Activated CD8-positive, alpha-beta memory T cell treated with anti-CD3 and anti-CD28 coated beads for 48 hours (primary cell): ENCODE data around the gene DPEP1.
"Not testable (repeated sequence)": the region's sequence is repeated elsewhere in the genome, so short reads cannot be mapped to it uniquely, and the experiment has no call there.

Experiments used
- DNase-seq, 3 experiments: peaks; one replicate each; pipeline ENCODE4 v3.0.0-alpha.2; 2020; ENCODE audit warnings: low read depth in 2 of 3, low spot score in 2 of 3

The DPEP1 gene

DNA sequence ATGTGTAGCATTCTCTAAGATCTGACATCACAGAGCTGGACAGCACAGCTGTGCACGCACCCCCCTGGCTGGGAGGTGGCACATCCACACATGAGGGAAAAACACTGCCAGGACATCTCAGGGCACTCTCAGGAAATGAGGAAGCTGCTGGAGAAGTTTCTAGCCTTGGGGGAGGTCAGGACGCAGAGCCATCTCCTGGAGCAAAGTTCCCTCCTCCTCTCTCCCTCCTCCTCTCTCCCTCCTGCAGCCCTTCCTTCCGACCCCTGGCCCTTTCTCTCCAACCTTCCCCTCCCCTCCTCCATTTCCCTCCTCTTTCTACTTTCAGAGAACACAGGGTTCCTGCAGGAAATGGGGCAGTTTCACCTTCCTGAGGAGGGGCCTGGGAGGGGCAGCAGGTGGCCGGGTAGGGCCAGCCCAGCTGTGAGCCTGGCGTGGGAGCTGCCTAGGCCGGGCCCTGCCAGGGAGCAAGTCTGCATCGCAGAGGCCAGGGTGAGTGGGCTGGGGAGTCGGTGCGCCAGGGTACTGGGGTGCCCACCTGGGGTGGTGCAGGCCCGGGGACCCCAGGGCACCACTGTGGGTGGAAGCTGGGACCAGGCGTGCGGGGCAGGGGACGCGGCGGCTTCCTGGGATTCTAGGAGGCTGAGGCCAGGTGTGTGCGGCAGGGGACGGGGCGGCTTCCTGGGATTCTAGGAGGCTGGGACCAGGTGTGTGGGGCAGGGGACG lies at the start of gene DPEP1:
Gene DPEP1 (plus strand): TSS at position 412 of the 723 bp plus-strand sequence. CDS start 16,769 bp downstream, outside the sequence.
- DNase-seq: no peak

DNA sequence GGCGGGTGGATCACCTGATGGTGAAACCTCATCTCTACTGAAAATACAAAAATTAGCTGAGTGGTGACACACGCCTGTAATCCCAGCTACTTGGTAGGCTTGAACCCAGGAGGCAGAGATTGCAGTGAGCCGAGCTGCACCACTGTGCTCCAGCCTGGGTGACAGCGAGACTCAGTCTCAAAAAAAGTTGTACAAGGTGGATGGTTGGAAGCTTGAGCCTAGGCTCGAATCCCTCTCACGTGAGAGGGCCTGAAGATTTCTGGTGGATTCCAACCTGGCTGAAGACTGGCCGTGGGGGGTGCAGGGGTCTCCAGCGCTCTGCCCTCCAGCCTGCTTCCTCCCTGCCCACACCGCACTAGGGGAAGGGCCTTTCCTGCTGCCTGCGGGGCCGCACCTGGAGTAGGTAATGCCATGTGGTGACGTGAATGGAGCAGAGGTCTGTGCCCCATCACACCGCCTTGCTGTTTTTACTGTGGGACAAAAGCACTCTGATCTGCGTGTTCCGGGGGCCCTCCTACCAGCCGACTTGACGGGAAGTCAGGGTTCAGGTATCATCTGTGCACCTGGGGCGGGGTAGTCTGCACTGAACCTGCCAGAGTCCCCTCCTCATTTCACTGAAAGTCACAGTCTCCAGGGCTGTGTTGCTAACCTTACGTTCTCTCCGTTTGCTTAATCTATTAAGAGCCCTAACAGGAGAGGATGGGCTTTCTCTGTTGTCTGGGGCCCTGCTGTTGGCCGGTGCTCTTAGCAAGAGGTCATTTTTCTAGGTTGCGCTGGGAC lies 48.8 kb upstream of the DPEP1 start:
- peak in 1 of 3 experiments; percentile 52 for DNase-seq

DNA sequence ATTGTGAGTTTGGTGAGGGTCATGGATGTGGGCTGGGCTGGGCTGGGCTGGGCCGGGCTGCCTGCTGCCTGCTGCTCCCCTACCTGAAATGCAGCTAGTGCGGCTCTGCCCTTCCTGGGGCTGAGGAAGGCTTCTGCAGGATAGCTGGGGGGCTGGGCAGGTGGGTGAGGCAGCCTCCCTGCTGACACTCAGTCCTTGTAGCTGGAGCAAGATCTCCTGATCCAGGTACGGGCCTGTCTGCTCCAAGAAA lies 48.3 kb upstream of the DPEP1 start:
- DNase-seq: no peak

DNA sequence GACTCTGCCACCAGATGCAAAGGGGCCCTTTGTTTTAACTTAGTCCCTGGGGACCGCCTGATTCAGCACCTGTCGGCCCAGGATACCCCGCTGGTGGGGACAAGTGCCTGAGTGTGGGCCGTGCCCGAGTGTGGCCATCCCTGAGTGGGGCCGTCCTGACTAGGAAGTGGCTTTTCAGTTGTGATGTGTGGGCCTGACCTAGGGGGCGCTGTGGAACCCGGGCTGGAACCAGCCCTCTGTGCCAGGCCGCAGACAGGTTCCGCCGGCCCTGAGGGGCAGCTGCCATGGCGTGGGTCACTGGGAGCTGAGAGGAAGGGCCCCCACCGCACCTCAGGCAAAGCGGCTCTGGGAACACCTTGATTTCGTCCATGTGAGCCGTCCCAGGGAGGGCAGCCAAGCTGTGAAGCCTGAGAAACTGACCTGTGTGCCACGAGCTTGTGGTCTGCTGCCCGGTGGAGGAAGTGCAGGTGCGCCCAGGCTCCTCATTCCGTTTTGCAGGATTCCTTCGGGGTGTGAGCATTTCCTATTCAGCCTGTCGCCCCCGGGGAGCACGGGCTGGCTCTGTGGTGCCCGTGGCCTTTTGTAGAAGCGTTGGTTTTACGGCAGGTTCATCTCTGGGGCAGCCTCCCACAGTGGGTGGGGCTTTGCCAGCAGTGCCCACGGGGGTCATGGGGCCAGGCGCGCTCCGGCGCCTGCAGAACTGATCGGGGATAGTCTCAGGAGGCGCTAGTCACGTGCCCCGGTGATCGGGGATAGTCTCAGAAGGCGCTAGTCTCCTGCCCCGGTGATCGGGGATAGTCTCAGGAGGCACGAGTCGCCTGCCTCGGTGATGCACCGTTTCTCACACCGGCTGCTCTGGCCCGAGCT lies 47.7 kb upstream of the DPEP1 start:
- peak; percentile 58 to 68 (median 59) for DNase-seq

DNA sequence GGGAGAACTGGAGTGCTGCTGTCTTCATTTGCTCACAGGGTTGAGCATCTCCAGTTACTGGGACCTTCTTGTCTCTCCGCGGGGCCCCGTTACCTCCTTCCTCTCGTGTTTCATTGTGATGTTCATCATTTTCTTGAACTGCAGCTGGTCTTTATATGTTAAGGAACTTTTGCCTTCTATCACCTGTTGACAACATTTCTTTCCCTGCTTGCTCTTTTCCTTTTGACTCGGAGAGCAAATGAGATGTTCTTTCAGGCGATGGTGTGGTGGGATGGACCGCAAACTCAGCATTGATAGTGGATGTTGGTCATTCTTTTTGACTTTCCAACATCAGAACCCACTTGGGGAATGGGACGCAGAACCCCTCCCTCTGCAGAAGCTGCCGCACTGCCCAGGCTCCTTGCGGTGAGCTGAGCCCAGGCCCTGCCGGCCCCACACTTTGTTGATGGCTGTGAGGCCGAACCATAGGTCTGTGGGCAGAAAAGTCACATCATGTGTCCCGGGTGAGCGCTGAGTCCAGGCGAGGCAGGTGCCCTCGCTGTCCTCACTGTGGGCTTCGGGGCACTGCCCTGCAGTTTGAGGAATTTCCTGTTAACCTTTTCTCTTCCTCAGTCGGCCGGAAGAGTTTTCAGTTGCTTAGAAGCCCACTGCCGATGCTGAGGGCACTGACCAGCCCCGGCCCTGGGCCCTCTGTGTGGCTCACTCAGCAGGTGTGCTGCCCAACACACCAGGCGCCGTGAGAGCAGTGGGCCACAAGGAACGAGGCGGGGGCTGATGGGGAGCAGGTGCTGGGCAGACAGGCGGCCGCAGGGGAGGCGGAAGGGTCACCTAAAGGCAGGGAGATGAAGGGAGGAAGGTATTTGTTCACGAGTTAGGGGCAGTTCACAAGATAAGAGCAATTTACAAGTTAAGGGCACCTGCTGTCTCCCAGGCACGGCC lies 45.5 kb upstream of the DPEP1 start:
- no peak for DNase-seq

DNA sequence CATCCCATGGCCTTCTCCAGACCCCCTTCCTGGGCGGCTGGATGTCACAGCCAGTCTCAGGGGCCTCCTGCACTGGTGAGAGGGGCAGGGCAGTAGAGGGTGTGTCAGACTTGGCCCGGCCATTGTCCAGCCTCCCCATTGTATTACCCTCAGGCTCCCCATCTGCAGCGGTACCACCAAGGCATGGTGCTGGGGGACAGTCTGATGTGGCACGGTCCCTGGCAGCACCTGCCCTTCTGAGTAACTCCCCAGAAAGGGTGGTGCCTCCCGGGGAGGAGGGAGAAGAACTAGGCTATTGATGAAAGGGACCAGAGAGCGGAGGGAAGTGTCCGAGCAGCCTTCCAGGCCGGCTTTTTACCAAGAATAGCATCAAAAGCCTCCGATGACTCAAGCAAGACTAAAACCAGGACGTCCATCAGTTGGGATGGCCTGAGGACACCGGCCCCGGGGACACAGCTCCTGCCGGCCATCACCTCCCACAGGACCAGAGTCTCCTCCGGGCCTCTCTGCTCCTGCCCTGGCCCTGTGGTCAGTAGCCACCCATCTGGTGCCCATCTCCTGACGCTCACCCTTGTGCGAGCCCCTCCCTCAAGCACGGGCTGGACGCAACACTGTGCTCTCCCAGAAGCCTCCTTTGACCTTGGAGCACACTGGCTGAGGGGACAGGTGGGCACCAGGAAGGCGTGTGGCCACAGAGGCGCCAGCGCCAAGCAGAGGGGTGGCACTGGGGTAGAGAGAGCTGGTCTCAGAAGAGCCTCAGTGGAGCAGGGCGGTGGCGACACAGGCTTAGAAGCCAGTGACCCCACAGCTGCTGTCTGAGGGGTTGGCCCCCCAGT lies 43.7 kb upstream of the DPEP1 start:
- no peak for DNase-seq

DNA sequence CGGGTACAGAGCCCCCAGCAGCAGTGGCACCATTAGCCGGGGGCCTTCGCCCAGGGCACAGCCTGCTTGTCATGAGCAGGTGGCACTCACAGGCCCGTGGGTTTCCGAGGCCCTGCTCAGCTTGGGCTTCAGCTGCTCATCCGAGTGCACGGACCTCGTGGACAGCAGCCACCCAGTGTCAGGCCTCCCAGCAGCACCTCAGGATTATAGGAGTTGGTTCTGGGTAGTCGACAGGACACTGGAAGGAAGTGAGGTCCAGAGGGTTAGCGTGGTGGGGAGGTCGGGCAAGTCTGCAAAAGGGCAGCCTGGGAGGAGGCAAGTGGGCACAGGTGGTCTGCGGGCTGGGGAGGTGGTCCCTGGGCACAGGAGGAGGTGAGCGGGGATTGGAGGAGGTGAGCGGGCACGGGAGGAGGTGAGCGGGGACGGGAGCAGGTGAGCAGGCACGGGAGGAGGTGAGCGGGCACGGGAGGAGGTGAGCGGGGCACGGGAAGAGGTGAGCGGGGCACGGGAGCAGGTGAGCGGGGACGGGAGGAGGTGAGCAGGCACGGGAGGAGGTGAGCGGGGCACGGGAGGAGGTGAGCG lies 43.0 kb upstream of the DPEP1 start:
- DNase-seq: no peak

DNA sequence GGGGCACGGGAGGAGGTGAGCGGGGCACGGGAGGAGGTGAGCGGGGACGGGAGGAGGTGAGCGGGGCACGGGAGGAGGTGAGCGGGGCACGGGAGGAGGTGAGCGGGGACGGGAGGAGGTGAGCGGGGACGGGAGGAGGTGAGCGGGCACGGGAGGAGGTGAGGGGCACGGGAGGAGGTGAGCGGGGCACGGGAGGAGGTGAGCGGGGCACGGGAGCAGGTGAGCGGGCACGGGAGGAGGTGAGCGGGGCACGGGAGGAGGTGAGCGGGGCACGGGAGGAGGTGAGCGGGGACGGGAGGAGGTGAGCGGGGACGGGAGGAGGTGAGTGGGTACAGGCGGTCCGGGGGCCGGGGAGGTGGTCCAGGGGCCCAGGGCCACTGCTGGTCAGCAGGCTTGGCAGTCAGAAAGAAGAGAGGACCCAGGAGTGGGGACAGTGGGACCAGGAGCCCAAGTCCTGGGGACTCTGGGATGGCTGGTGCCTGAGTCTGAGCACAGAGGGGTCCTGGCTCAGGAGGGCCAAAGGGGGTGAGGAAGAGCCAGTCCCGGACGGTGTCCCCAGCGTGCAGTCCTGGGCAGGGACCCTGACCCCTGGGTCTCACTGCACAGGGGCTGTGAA lies 42.4 kb upstream of the DPEP1 start:
- not testable (repeated sequence) for DNase-seq

DNA sequence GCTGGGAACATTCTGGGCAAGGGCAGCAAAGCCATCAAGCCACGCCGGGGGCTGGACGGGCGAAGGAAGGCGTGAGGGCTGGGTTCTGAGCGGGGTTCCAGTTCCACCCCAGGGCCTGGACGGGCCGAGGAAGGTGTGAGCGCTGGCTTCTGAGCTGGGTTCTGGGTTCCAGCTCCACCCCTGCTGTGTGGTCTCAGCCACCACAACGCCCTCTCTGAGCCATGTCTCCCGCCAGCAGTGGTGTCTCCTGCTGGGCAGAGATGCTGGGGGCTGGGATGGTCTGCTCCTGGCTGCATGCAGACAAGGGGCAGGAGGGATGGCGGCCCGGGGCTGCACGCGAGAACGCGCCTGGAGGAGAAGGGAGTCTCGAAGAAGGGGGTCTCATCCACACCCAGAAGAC lies 41.8 kb upstream of the DPEP1 start:
- DNase-seq: no peak

DNA sequence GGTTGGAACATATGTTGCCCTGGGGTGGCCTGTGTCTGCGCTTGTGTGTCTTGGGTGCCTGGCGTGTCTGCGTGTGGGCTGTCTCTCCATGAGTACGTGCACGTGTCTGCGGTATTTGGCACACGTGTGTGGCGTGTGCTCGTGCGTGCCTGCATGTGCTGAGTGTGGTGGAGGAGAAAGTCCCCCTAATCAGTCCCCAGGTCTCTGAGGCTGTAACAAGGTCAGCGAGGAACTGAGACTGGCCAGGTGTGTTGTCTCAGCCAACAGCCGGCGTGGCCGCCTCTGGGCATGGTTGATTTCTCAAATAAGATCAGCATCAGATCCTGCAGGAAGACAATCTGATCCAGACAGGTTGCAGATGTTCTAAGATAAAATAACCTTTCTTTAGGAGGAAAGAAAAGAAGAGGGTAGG lies 41.4 kb upstream of the DPEP1 start:
- no peak for DNase-seq

DNA sequence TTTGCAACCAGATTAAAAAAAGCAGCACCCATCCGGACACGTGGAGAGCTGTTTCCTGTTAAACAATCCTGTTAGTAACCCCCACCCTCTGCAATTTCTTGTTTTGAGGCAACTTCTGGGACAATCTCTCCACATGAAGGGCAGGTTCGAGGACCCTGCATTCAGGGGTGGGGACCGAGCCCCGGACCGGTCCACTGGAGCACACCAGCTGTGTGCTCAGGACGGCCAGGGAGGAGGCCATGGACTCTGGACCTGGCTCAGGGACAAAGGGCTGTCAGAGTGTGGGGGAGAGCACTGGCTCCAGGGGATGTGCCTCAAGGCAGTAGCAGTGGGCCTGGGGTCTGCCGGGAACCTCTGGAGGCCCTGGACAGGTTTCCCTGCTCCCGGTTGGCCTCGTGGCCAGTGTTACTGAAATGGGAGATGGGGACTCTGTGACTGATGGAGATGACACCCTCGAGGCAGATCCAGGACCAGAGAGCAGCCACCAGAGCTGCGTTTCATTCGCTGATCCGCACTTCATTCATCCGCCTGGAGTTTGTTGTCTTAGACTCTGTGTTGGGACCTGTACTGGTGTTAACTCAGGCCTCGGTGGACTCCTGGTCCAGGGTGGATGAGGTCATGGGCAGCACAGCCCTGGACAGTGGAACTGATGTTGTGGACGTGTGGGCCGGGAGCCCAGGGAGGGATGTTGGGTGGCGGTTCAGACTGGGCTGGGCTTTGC lies 40.8 kb upstream of the DPEP1 start:
- DNase-seq: no peak

DNA sequence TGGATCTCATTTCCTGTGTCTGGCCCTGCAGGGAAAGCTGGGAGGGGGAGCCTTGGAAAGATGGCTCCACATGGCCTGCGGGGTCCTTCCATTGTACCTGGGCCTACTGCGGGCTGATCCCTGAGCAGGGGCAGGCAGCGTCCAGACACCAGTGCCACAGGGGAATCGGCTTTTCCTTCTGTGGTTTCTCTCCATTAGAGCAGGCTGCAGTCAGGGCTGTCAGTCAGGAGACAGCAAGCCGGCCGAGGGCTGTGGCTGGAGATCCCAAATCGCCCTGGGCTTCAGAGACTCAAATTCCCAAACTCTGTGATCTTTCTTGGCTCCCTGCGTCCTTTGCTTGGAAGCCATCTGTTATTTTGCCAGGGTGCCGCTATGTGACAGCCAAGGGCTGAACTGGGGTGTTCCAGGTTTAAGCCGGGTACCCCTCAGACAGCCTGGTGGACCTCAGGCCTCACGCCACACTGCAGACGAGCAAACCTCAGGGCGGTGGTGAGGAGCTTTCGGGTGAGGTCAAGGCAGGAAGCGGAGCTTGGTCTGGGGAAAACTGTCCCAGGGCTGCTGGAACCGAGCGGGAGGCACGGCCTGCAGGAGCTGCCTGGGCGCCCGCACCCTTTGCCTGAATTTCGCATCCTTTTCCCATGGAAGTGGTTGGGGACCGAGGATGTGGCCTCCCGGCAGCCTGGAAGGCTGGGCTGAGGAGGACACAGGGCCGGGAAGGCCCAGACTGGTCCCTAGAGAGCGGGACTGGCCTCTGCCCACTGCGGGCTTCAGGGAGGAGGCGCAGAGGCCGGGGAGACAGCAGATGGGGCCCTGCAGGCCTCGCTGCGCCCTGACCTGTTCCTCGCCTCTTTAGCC lies 39.4 kb upstream of the DPEP1 start:
- DNase-seq: no peak

DNA sequence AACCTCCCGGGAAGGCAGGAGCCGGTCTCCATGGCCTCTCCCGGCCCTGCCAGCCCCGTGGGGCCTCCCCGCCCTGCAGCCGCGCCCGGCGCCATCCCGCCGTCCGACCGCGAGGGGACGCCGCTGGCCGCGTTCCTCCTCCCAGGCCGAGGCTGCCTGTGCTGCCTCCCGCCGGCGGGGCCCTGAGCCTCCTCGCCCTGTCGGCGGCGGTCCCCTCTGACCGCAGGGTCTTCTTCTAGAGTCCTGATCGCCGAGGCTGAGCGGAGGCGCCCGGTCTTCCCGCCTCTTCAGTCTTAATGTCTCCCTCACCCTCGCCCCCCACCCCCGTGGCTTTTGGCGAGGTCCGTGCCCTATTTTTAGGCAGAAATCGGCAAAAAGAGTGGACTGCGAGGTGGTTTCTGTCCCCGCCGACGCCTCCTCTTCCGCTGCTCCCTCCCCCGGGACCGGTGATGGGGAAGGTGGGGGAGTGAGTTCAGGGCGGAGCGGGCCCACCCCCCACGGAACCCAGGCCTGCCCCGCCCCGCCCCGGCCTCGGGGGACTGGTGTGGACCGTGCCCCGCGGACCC lies 38.7 kb upstream of the DPEP1 start:
- DNase-seq: peak in 1 of 3 experiments; percentile 36

DNA sequence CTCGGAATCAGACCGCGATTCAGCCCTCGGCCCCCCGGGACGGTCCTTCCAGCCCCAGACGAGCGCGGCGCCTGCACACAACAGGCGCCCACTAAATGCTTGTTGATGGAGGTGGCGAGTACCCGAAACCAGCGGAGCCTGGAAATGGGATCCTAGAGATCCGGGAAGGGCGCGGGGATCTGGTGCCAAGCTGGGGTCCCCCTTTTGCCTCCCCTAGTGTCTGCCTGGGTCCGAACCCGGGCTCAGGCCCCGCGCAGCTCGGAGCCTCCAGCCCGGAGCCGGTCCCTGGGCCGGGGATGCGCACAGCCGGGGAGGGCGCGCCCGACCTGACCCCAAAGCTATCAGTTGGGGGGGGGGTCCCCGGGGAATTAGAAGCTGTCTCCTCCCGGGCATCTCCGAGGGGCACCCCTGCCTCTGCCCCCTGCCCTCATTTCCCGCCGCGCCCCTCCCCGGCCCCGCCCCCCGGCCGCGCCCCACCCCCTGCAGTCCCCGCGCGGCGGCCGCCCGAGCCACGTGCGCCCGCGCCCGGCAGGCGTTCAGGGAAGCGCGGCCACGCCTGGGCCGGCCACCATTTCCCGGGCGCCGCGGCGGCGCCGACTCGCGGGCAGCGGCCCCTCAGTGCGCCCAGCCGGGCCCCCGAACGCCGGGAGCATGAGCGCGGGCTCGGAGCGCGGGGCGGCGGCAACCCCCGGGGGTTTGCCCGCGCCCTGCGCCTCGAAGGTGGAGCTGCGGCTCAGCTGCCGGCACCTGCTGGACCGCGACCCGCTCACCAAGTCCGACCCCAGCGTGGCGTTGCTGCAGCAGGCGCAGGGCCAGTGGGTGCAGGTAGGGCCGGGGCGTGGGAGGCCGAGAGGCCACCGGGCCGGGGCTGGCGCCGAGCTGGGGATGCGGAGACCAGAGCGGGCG lies 37.9 kb upstream of the DPEP1 start, which contains the start of gene CPNE7:
Gene CPNE7 (plus strand): TSS at position 512 of the 906 bp plus-strand sequence. CDS start 140 bp downstream, at position 652.
- DNase-seq: no peak

DNA sequence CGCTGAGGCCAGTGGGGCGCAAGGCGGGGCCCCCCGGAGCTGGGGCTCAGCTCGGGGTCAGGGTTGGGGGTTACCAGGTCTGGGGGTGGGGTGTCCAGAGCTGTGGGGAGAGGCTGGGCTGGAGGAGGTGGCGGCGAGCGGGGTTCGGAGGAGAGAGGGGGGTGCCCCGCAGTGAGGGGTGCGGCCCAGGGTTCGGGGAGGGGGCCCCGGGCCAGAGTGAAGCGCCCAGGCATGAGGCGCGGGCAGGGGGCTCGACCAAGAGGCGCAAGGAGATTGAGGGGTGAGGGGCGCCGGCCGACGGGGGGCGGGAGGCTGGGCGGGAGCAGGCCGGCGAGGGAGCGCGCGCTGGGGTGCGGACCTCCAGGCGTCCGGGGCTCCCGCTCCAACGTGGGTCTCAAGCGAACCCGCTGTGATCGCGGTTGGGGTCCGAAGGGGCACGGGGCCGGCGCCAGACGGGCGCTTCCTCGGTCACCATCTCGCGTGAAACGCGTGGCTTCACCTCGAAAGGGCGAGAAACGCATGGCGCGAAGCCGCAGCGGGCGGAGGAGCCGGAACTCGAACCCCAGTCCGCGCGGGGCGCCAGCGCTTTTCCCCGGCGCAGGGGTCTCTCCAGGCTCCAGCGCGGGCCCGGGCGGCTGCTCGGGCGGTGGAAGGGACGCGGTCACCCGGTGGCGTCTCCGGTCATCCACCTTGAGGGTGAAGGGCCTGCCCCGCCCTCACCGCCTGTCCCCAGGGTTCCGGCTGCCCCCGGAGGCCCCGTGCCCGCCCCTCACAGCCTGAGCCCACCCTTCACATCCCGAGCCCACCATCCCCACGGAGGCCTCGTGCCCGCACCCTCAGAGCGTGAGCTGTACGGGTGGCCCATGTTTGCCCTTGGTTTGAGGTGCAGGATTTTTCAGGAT lies 37.0 kb upstream of the DPEP1 start:
- no peak for DNase-seq
